Activated T-cell treated with anti-CD3 and anti-CD28 coated beads, Interleukin-2, amount 50 U/mL, for 72 hours (primary cell): Measurements from ENCODE around the gene KCNJ1. TPM values are rescaled to one million over a fixed set of nuclear protein-coding genes. Genes with fewer than 3 reads are reported as not detected.

ENCODE experiments used
- total RNA-seq, 2 donors: library from RNA; stranded (reverse); gene quantifications; one replicate each; pipeline ENCODE4 v1.2.3, GENCODE V29; 2022

KCNJ1 gene
- total RNA-seq, 2 donors from 2014 or later, result not detected

Other genes starting within 250 kb of the KCNJ1 start
- gene FLI1, start 173.2 kb downstream of the KCNJ1 start, total RNA-seq, result 10 to 100 TPM; 48.6 to 58.5 TPM
- gene KCNJ5, start 24.1 kb upstream of the KCNJ1 start, total RNA-seq, result under 1 TPM in 1 of 2 donors, not detected in 1; 0.05 TPM
- under 1 TPM in 1 of 2 donors, not detected in 1; 0.14 TPM for gene TP53AIP1, start 75.6 kb upstream of the KCNJ1 start, total RNA-seq